Immature natural killer cell (primary cell): ENCODE results near the gene CXCL3. TPM values are rescaled to one million over a fixed set of nuclear protein-coding genes. Genes with fewer than 3 reads are reported as not detected.
"Not testable (repeated sequence)": the region's sequence is repeated elsewhere in the genome, so short reads cannot be mapped to it uniquely, and the experiment has no call there.

Experiments used
- DNase-seq, 3 donors: peaks; one replicate each; pipeline ENCODE4 v3.0.0; 2022; ENCODE audit warnings: mixed read lengths in 1 of 3
- H3K27ac Mint-ChIP-seq, 6 donors: one replicate each; pipeline ENCODE4 v1.8.0; 2020; ENCODE audit warnings: mixed read lengths in 6 of 6, mild to moderate bottlenecking in 5 of 6, inconsistent platforms in 4 of 6, moderate library complexity in 3 of 6
- H3K27me3 Mint-ChIP-seq, 3 donors: one replicate each; pipeline ENCODE4 v1.8.0; 2020 to 2021; ENCODE audit warnings: low read depth in 3 of 3, mild to moderate bottlenecking in 3 of 3, mixed read lengths in 3 of 3, moderate library complexity in 3 of 3, inconsistent platforms in 1 of 3
- H3K36me3 Mint-ChIP-seq, 3 donors: one replicate each; pipeline ENCODE4 v1.8.0; 2020; ENCODE audit warnings: mixed read lengths in 3 of 3, inconsistent platforms in 2 of 3, mild to moderate bottlenecking in 2 of 3
- H3K4me1 Mint-ChIP-seq, 2 donors: one replicate each; pipeline ENCODE4 v1.8.0; 2020; ENCODE audit warnings: inconsistent platforms in 2 of 2, mild to moderate bottlenecking in 2 of 2, mixed read lengths in 2 of 2, moderate library complexity in 1 of 2
- H3K4me3 Mint-ChIP-seq, 5 donors: one replicate each; pipeline ENCODE4 v1.8.0; 2020; ENCODE audit warnings: mild to moderate bottlenecking in 5 of 5, mixed read lengths in 5 of 5, inconsistent platforms in 3 of 5, moderate library complexity in 3 of 5
- H3K9me3 Mint-ChIP-seq, 6 donors: one replicate each; pipeline ENCODE4 v1.8.0; 2020; ENCODE audit warnings: mild to moderate bottlenecking in 6 of 6, mixed read lengths in 6 of 6, inconsistent platforms in 4 of 6, moderate library complexity in 3 of 6
- polyA plus RNA-seq, 3 donors: library from polyadenylated mRNA; unstranded; fragments of 300-500 nt; fragmentation: Illumina TruSeq; gene quantifications; one replicate each; pipeline ENCODE4 v1.2.3, GENCODE V29; 2021

The CXCL3 gene
- polyA plus RNA-seq: not detected

- Mint-ChIP-seq H3K36me3 (no peaks in the 10 kb centered on the region), H3K9me3 (peaks cover 0 to 4% (median 0%) of the 10 kb centered on the region in 6 donors), H3K4me3 (peak within 1 kb of the TSS; percentile 74 to 83 (median 78)), H3K27me3 (peaks cover 3 to 17% (median 6%) of the 10 kb centered on the region in 3 donors), H3K4me1 (peaks cover 11 to 18% of the 10 kb centered on the region in 2 donors), H3K27ac (no peak within 1 kb of the TSS)
- peak in 1 of 3 donors; percentile 0 for DNase-seq
Observed at GRCh38 chr4:74038425-74039314, at the start of gene CXCL3. CXCL3 (minus strand) TSS chr4:74038689; CDS start chr4:74038611, 78 bp downstream.

GRCh38 chr4:74087481-74087880 lies 49.0 kb upstream of the CXCL3 start:
- Mint-ChIP-seq H3K9me3 (peaks cover 0 to 6% (median 0%) of the 10 kb centered on the region in 6 donors), H3K27me3 (peaks cover 0 to 2% (median 0%) of the 10 kb centered on the region in 3 donors), H3K36me3 (no peaks in the 10 kb centered on the region), H3K4me3 (no peak overlapping the region), H3K4me1 (no peaks in the 10 kb centered on the region), H3K27ac (no peak overlapping the region)
- no peak for DNase-seq

DNA sequence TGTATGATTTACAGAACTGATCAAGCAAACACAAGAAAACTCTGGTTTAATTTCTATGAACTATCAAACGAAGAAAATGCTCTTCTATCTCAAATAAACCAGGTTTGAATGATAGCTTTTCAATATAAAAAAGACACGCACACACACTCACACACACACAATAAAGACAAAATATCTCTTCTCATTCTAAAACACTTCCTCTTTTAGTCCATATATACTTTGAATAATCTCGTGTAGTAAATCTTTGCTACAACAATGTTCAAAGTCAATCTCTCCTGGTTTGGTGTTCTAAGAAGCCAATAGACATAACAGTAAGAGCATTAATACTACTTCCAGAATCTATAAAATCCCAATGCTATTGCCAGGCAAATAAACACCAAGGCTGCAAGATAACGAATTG lies 47.2 kb upstream of the CXCL3 start:
- Mint-ChIP-seq H3K9me3 (peaks cover 0 to 6% (median 0%) of the 10 kb centered on the region in 6 donors), H3K4me1 (no peaks in the 10 kb centered on the region), H3K4me3 (no peak overlapping the region), H3K27ac (no peak overlapping the region), H3K36me3 (no peaks in the 10 kb centered on the region), H3K27me3 (peaks cover 0 to 2% (median 0%) of the 10 kb centered on the region in 3 donors)
- no peak for DNase-seq

GRCh38 chr4:74084984-74085383 lies 46.5 kb upstream of the CXCL3 start:
- no peak for DNase-seq
- H3K36me3 Mint-ChIP-seq: no peaks in the 10 kb centered on the region
- no peak overlapping the region for H3K27ac Mint-ChIP-seq
- peaks cover 0 to 3% (median 2%) of the 10 kb centered on the region in 3 donors for H3K27me3 Mint-ChIP-seq
- H3K4me3 Mint-ChIP-seq: no peak overlapping the region
- H3K9me3 Mint-ChIP-seq: peaks cover 0 to 6% (median 0%) of the 10 kb centered on the region in 6 donors
- no peaks in the 10 kb centered on the region for H3K4me1 Mint-ChIP-seq

- peaks cover 0 to 6% (median 0%) of the 10 kb centered on the region in 6 donors for H3K9me3 Mint-ChIP-seq
- H3K27me3 Mint-ChIP-seq: peaks cover 0 to 5% (median 2%) of the 10 kb centered on the region in 3 donors
- DNase-seq: no peak
- no peaks in the 10 kb centered on the region for H3K4me1 Mint-ChIP-seq
- H3K36me3 Mint-ChIP-seq: no peaks in the 10 kb centered on the region
- H3K4me3 Mint-ChIP-seq: no peak overlapping the region
- no peak overlapping the region for H3K27ac Mint-ChIP-seq
Observed at GRCh38 chr4:74083546-74083945, 45.1 kb upstream of the CXCL3 start.

DNA sequence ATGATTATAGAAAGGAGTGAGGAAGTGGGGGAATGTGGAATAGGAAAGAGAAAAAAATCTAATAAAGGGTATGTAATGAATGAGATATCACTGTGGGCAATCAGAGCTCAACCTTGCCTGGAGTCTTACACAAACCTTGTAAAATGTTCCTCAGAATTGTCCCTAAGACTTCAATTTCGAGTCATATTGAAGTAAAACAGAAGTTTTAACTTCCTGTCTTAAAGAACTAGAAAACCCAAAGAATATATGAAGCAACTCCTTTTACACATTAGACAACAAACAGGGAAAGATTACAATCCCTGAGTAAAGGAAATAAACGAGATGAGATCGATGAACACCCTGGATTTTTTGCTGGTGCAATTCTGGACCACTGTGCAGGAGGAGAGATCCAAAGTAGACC lies 42.5 kb upstream of the CXCL3 start:
- H3K27me3 Mint-ChIP-seq: peaks cover 0 to 5% (median 0%) of the 10 kb centered on the region in 3 donors
- DNase-seq: no peak
- H3K36me3 Mint-ChIP-seq: no peaks in the 10 kb centered on the region
- no peaks in the 10 kb centered on the region for H3K4me1 Mint-ChIP-seq
- H3K4me3 Mint-ChIP-seq: no peak overlapping the region
- peaks cover 0 to 6% (median 0%) of the 10 kb centered on the region in 6 donors for H3K9me3 Mint-ChIP-seq
- no peak overlapping the region for H3K27ac Mint-ChIP-seq

DNA sequence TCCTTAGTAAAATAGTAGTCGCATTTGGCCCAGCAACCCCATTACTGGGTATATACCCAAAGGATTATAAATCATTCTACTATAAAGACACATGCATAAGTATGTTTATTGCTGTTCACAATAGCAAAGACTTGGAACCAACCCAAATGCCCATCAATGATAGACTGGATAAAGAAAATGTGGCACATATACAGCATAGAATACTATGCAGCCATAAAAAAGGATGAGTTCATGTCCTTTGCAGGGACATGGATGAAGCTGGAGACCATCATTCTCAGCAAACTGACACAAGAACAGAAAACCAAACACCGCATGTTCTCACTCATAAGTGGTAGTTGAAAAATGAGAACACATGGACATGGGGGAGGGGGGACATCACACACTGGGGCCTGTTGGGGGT lies 41.9 kb upstream of the CXCL3 start:
- H3K36me3 Mint-ChIP-seq: not testable (repeated sequence)

GRCh38 chr4:74079024-74079423 lies 40.5 kb upstream of the CXCL3 start:
- not testable (repeated sequence) for H3K4me1 Mint-ChIP-seq, H3K36me3 Mint-ChIP-seq, DNase-seq, H3K9me3 Mint-ChIP-seq, H3K27ac Mint-ChIP-seq, H3K27me3 Mint-ChIP-seq, H3K4me3 Mint-ChIP-seq

More for the DNA sequence above, 41.9 kb upstream of the CXCL3 start:
- H3K9me3 Mint-ChIP-seq, H3K4me1 Mint-ChIP-seq, H3K27ac Mint-ChIP-seq, DNase-seq, H3K4me3 Mint-ChIP-seq, H3K27me3 Mint-ChIP-seq: not testable (repeated sequence)

GRCh38 chr4:74073358-74073757 lies 34.9 kb upstream of the CXCL3 start:
- Mint-ChIP-seq H3K4me3 (no peak overlapping the region), H3K36me3 (no peaks in the 10 kb centered on the region), H3K9me3 (no peaks in the 10 kb centered on the region), H3K27ac (no peak overlapping the region), H3K4me1 (no peaks in the 10 kb centered on the region), H3K27me3 (peaks cover 1 to 5% (median 2%) of the 10 kb centered on the region in 3 donors)
- no peak for DNase-seq

DNA sequence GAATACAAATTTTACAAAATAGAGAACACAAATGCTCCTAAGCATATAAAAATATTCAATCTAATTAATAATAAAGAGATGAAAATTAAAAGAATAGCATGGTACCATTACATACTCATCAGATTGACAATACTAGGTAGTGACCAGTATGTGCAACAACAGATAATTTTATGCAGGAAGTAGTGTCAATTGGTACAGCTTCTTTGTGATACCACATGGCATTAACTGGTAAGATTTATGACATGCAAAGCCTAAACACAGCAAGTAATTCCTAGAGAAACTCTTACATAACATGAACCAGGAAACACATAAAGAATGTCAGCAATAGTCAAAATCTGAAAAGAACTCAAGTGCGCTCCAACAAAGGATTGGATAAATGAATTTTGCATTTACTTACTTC lies 34.2 kb upstream of the CXCL3 start:
- Mint-ChIP-seq H3K9me3 (no peaks in the 10 kb centered on the region), H3K4me3 (no peak overlapping the region), H3K27me3 (peaks cover 1 to 5% (median 2%) of the 10 kb centered on the region in 3 donors), H3K36me3 (no peaks in the 10 kb centered on the region), H3K4me1 (no peaks in the 10 kb centered on the region), H3K27ac (no peak overlapping the region)
- no peak for DNase-seq

DNA sequence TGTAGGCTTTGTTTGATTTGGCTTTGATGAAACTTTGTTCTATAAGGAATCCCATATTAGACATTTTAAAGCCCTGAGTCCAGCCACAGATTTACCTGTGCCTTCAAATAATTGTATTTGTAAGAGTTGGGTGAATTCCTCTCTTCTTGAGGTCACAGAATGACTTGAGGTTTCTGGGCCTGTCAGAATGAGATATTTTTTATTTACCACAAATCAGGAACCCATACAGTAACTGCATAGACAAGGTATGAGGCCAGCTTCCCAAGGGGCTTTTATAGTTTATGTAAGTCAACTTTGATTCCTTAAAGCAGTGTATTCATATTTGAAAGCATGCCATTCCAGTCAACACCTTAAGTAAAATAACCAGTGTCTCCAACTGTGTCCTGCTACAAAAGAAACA lies 29.1 kb upstream of the CXCL3 start:
- Mint-ChIP-seq H3K4me3 (no peak overlapping the region), H3K27me3 (no peaks in the 10 kb centered on the region), H3K9me3 (no peaks in the 10 kb centered on the region), H3K27ac (no peak overlapping the region), H3K36me3 (no peaks in the 10 kb centered on the region), H3K4me1 (no peaks in the 10 kb centered on the region)
- no peak for DNase-seq

GRCh38 chr4:74066232-74066631 lies 27.7 kb upstream of the CXCL3 start:
- no peak for DNase-seq
- no peaks in the 10 kb centered on the region for H3K27me3 Mint-ChIP-seq
- H3K4me3 Mint-ChIP-seq: no peak overlapping the region
- H3K9me3 Mint-ChIP-seq: no peaks in the 10 kb centered on the region
- H3K36me3 Mint-ChIP-seq: no peaks in the 10 kb centered on the region
- no peaks in the 10 kb centered on the region for H3K4me1 Mint-ChIP-seq
- H3K27ac Mint-ChIP-seq: no peak overlapping the region

GRCh38 chr4:74065115-74065642 lies 26.7 kb upstream of the CXCL3 start:
- DNase-seq: no peak
- H3K4me3 Mint-ChIP-seq: no peak overlapping the region
- no peaks in the 10 kb centered on the region for H3K36me3 Mint-ChIP-seq
- H3K9me3 Mint-ChIP-seq: peaks cover 0 to 2% (median 0%) of the 10 kb centered on the region in 6 donors
- no peaks in the 10 kb centered on the region for H3K4me1 Mint-ChIP-seq
- H3K27me3 Mint-ChIP-seq: no peaks in the 10 kb centered on the region
- no peak overlapping the region for H3K27ac Mint-ChIP-seq

DNA sequence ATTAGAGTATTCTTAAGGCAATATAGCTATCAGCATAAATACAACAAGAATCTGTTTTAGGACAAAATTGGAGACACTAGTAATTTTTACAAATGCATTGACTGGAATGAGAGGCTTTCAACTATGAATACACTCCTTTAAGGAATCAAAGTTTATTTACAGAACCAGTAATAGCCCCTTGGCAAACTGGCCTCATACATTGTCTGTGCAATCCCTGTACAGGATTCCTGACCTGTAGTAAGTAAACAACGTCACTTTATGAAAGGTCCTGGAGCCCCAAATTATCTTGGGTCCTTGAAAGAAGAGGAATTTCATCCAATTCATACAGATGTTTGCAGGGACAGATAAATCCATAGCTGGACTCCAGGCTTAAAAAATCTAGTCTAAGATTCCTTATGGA lies 25.4 kb upstream of the CXCL3 start:
- DNase-seq: no peak
- no peak overlapping the region for H3K4me3 Mint-ChIP-seq
- H3K4me1 Mint-ChIP-seq: no peaks in the 10 kb centered on the region
- peaks cover 0 to 2% (median 0%) of the 10 kb centered on the region in 3 donors for H3K27me3 Mint-ChIP-seq
- H3K36me3 Mint-ChIP-seq: no peaks in the 10 kb centered on the region
- peaks cover 0 to 2% (median 0%) of the 10 kb centered on the region in 6 donors for H3K9me3 Mint-ChIP-seq
- H3K27ac Mint-ChIP-seq: no peak overlapping the region
